Measurements from ENCODE around the gene LPCAT2. TPM values are rescaled to one million over a fixed set of nuclear protein-coding genes. Genes with fewer than 3 reads are reported as not detected.

LPCAT2 gene
- total and polyA plus RNA-seq, 2 donors (not counting 1 experiment from before 2014, with no cell fraction given), result 0.15 to 0.59 TPM

DNA sequence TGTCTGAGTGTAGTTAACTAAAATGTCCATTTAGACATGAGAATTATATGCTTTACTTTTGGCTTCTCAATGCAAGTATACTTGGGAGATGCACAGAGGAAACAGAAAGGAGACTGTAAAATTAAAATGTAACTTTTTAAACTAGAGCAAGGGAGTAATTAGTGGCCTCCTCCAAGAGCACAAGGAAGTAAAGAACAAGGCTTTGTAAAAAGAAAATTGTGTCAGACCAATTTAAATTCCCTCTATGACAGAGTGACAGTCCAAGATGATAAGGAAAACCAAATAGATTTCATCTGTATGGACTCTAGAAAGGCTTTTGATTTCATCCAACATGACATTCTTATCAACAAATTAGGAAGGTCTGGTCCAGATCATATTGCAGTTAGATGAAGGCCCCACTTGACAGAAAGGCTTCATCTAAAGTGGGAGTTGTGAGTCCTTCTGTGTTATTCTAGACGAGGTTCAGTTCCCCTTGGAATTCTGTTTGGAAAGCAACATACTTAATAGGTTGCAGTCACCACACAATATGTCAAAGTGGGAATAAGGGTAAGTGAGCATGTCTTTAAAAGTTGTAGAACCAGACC, 51.2 kb downstream of the LPCAT2 start:
- Histone ChIP-seq H4K20me1 (ENCODE audit: control insufficient read depth, insufficient read depth, low read length, poor library complexity, severe bottlenecking) (no peaks in the 10 kb centered on the region), H3K9me3 (ENCODE audit: control extremely low read depth in 1 of 3, control insufficient read depth in 2 of 3, insufficient read depth in 1 of 3, low read length in 2 of 3) (no peaks in the 10 kb centered on the region), H3K27ac (ENCODE audit: low read length in 2 of 2) (no peak overlapping the region), H3K4me1 (ENCODE audit: control insufficient read depth in 2 of 2, insufficient read depth in 2 of 2, low read length in 2 of 2) (no peaks in the 10 kb centered on the region), H3K27me3 (replicated peaks in 1 of 4; ENCODE audit: control extremely low read depth in 1 of 4, control insufficient read depth in 3 of 4, insufficient read depth in 4 of 4, low read length in 3 of 4) (no peaks in the 10 kb centered on the region), H3K79me2 (ENCODE audit: control insufficient read depth, insufficient read depth, low read length) (no peaks in the 10 kb centered on the region), H3K4me2 (replicated peaks; ENCODE audit: low read depth, low read length, poor library complexity, severe bottlenecking) (no peak overlapping the region), H3K4me3 (ENCODE audit: control extremely low read depth in 1 of 5, extremely low read depth in 1 of 5, insufficient read depth in 1 of 5, low read depth in 2 of 5, low read length in 4 of 5) (no peak overlapping the region), H2AFZ (ENCODE audit: insufficient read depth, low read depth, low read length, poor library complexity, severe bottlenecking) (no peak overlapping the region), H3K9ac (ENCODE audit: low read length) (no peak overlapping the region), H3K36me3 (replicated peaks in 1 of 2; ENCODE audit: control extremely low read depth in 1 of 2, control insufficient read depth in 1 of 2, extremely low read depth in 1 of 2, insufficient read depth in 2 of 2, low read length in 1 of 2) (peaks cover 0 to 2% of the 10 kb centered on the region in 2 experiments)
- ATAC-seq (ENCODE audit: low read depth), result no peak
- Mint-ChIP-seq H3K4me3 (no peak overlapping the region), H3K27me3 (peaks cover 3% of the 10 kb centered on the region), H3K27ac (no peak overlapping the region), H3K4me1 (no peaks in the 10 kb centered on the region), H3K9me3 (ENCODE audit: insufficient read depth) (no peaks in the 10 kb centered on the region)
- DNase-seq, result no peak
- no CpG with 5 or more reads among the region's 1 CpG for WGBS (ENCODE audit: insufficient coverage)
- CTCF ChIA-PET, result interaction anchor here (0.7 kb wide), 1 partner anchor 11 kb away, joined by 6 read pairs; no protein-coding TSS in a partner anchor
- intact Hi-C loops (cut with micrococcal nuclease), result no loop called here
- POLR2A ChIA-PET, result no interaction called here
- TF ChIP-seq, protein P1, sequence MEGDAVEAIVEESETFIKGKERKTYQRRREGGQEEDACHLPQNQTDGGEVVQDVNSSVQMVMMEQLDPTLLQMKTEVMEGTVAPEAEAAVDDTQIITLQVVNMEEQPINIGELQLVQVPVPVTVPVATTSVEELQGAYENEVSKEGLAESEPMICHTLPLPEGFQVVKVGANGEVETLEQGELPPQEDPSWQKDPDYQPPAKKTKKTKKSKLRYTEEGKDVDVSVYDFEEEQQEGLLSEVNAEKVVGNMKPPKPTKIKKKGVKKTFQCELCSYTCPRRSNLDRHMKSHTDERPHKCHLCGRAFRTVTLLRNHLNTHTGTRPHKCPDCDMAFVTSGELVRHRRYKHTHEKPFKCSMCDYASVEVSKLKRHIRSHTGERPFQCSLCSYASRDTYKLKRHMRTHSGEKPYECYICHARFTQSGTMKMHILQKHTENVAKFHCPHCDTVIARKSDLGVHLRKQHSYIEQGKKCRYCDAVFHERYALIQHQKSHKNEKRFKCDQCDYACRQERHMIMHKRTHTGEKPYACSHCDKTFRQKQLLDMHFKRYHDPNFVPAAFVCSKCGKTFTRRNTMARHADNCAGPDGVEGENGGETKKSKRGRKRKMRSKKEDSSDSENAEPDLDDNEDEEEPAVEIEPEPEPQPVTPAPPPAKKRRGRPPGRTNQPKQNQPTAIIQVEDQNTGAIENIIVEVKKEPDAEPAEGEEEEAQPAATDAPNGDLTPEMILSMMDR (IDR thresholded peaks at IDR 0.05), result no peak
- TF ChIP-seq EZH2 (IDR thresholded peaks at IDR 0.05; ENCODE audit: borderline replicate concordance, insufficient read depth, low read depth, low read length, poor library complexity, severe bottlenecking), result no peak

DNA sequence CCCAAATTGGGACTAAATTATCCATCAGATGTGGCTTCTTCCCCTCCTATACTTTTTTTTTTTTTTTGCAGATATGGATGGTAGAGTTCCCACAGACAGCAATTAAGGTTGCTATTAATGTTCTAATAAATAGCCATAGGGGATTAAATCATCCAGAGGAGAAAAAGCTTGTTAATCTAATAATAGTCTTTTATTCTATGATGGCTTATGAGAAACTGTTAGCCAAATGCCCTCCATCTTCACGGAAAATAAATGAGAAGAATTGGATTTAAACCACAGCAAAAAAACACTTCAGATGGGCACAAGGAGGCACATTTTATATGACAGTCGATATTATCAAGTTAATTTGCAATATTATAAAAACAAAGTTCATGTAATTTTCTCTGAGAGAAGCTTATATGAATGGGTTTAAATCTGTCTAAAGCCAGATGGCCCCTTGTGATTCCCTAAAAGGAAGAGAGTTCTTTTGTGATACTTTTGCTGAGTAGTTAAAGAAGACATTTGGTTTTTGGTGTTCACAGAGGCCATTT, 52.5 kb downstream of the LPCAT2 start:
- no peaks in the 10 kb centered on the region for H3K4me1 Mint-ChIP-seq
- CTCF ChIA-PET, result no interaction called here

More for the DNA sequence above, 52.5 kb downstream of the LPCAT2 start:
- H3K79me2 ChIP-seq (ENCODE audit: control insufficient read depth, insufficient read depth, low read length), result no peaks in the 10 kb centered on the region
- no peak overlapping the region for H3K4me2 ChIP-seq (replicated peaks; ENCODE audit: low read depth, low read length, poor library complexity, severe bottlenecking)
- ATAC-seq (ENCODE audit: low read depth) (no peak), DNase-seq (no peak)
- no peak overlapping the region for H3K27ac Mint-ChIP-seq
- TF ChIP-seq, protein P1 (IDR thresholded peaks at IDR 0.05), result no peak
- no peak for TF ChIP-seq EZH2 (IDR thresholded peaks at IDR 0.05; ENCODE audit: borderline replicate concordance, insufficient read depth, low read depth, low read length, poor library complexity, severe bottlenecking)
- POLR2A ChIA-PET, result no interaction called here
- WGBS (ENCODE audit: insufficient coverage), result no CpG with 5 or more reads among the region's 2 CpGs
- peaks cover 0 to 2% of the 10 kb centered on the region in 2 experiments for H3K36me3 ChIP-seq (replicated peaks in 1 of 2; ENCODE audit: control extremely low read depth in 1 of 2, control insufficient read depth in 1 of 2, extremely low read depth in 1 of 2, insufficient read depth in 2 of 2, low read length in 1 of 2)
- H3K4me3 Mint-ChIP-seq, result no peak overlapping the region
- no peaks in the 10 kb centered on the region for H4K20me1 ChIP-seq (ENCODE audit: control insufficient read depth, insufficient read depth, low read length, poor library complexity, severe bottlenecking)
- H2AFZ ChIP-seq (ENCODE audit: insufficient read depth, low read depth, low read length, poor library complexity, severe bottlenecking), result no peak overlapping the region
- H3K27me3 Mint-ChIP-seq, result no peaks in the 10 kb centered on the region
- no peak overlapping the region for H3K27ac ChIP-seq (ENCODE audit: low read length in 2 of 2)
- no peak overlapping the region for H3K9ac ChIP-seq (ENCODE audit: low read length)
- intact Hi-C loops (cut with micrococcal nuclease), result no loop called here
- no peaks in the 10 kb centered on the region for H3K9me3 ChIP-seq (ENCODE audit: control extremely low read depth in 1 of 3, control insufficient read depth in 2 of 3, insufficient read depth in 1 of 3, low read length in 2 of 3)
- H3K4me3 ChIP-seq (ENCODE audit: control extremely low read depth in 1 of 5, extremely low read depth in 1 of 5, insufficient read depth in 1 of 5, low read depth in 2 of 5, low read length in 4 of 5), result no peak overlapping the region
- H3K4me1 ChIP-seq (ENCODE audit: control insufficient read depth in 2 of 2, insufficient read depth in 2 of 2, low read length in 2 of 2), result no peaks in the 10 kb centered on the region
- H3K9me3 Mint-ChIP-seq (ENCODE audit: insufficient read depth), result no peaks in the 10 kb centered on the region
- H3K27me3 ChIP-seq (replicated peaks in 1 of 4; ENCODE audit: control extremely low read depth in 1 of 4, control insufficient read depth in 3 of 4, insufficient read depth in 4 of 4, low read length in 3 of 4), result no peaks in the 10 kb centered on the region

Measured in B cell (primary cell).